Activated CD4-positive, alpha-beta T cell treated with anti-CD3 and anti-CD28 coated beads, Interleukin-2, amount 50 U/mL, for 24 hours (primary cell): ENCODE measurements around the gene ATP5F1E.
"Not testable (repeated sequence)": the region's sequence is repeated elsewhere in the genome, so short reads cannot be mapped to it uniquely, and the experiment has no call there.

Experiments
- DNase-seq, 2 donors: peaks; one replicate each; pipeline ENCODE4 v3.0.0-alpha.2; 2020; ENCODE audit warnings: low read depth in 1 of 2, low spot score in 1 of 2

The ATP5F1E gene

DNA sequence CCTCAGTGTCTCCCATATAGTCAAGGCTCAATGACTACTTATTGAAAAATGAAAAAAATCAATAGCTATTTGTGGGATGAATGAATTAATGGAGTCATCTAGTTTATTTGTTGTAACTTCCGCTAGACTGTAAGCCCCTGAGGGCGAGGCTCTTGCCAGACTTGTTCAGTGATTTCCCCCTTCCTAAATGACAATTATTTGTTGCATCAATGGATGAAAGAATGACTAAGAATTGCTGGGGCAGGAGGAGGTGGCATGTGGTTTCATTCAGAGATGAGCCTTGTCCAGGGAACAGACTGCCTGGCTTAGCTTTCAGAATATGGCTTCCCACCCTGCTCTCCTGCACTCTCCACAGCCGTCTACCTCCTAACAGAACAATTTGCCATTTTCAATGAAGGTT lies 11.6 kb upstream of the ATP5F1E start:
- no peak for DNase-seq

GRCh38 chr20:59042796-59043631 lies 10.9 kb upstream of the ATP5F1E start:
- DNase-seq = peak; percentile 89 to 90

DNA sequence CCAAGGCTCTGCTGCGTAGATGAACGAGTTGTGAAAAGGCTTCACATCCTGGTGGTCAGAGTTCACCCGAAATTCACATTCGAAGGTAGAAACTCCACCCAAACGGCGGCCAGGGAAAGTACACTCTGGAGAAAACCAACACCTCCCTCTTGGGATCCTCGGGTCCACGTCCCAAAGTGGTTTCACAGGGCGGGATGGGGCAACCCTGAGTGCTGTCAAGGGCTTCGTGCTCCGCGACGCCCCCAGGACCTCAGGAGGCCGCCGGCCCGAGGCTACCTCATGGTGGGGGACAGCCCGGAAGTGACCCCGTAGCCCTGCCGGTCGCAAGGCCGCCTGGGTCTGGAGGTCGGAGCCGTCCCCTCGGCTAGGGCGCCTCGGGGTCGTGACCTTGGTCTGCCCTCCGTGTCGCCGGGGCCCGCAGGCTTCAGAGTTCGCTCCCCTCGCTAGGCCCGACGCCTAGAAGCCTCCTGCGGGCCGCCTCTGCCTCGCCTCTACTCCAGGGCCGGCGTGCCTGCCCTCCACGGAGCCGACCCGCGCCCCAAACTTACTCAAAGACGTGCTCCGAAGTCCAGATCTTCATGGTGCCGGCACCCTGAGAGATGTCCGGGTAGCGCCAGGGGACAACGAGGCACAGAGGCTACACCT lies 10.1 kb upstream of the ATP5F1E start, which contains the start of gene PRELID3B:
PRELID3B (minus strand) TSS at position 636 of the 645 bp plus-strand sequence; CDS start at position 580, 56 bp downstream.
- DNase-seq = no peak

GRCh38 chr20:59041487-59041886 lies 9.4 kb upstream of the ATP5F1E start:
- DNase-seq = not testable (repeated sequence)

- DNase-seq = no peak
Measured at GRCh38 chr20:59040667-59041066, 8.5 kb upstream of the ATP5F1E start.

- no peak for DNase-seq
Measured at GRCh38 chr20:59039233-59039632, 7.1 kb upstream of the ATP5F1E start.

GRCh38 chr20:59037386-59037785 lies 5.3 kb upstream of the ATP5F1E start:
- DNase-seq = no peak

GRCh38 chr20:59035381-59035780 lies 3.2 kb upstream of the ATP5F1E start:
- no peak for DNase-seq

DNA sequence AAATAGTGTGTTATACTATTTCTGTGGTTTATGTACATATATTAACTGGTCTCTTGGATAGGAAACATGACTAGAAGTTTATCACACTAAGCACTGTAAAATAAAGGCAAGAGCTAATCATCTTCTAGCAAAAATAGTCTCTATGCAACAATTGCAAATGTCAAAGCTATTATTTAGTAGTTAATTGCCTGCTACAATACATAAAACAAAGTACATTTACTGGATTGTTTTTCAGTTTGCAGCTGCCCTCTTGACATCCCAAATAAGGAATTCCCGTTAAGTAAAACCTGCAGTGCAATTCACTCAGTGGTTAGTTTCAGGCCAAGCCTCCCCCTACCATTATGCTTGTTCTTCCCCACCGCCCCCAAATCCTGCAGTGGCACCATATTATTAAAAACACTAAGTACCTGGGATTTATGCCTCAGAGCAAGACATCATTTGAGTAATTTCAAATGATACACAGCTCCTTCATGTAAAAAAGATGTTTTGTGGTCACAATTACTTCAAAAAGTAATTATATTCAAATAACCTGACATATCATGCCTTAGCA lies 1.6 kb upstream of the ATP5F1E start:
- no peak for DNase-seq

DNA sequence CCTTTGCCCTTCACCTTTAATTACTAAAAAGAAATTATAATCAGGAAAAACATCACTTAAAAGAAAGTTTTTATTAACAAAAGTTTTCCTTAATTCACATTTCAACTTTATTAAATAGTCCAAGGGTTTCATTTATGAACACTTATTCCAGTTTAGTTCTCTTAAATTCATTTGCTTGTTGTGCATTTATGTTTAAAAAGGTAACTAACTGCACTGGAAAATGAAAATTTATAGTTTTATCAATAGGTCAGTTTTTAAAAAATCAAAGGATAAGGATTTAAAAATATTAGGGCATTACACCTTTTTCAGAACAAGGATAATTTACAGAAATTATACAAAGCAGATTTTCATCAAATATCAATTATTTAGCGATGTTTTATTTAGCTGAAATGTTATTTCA lies 958 bp upstream of the ATP5F1E start:
- DNase-seq = no peak

- DNase-seq = no peak
Measured at GRCh38 chr20:59032713-59033059, 551 bp upstream of the ATP5F1E start.

GRCh38 chr20:59031564-59032022 lies 542 bp downstream of the ATP5F1E start:
- DNase-seq = no peak

DNA sequence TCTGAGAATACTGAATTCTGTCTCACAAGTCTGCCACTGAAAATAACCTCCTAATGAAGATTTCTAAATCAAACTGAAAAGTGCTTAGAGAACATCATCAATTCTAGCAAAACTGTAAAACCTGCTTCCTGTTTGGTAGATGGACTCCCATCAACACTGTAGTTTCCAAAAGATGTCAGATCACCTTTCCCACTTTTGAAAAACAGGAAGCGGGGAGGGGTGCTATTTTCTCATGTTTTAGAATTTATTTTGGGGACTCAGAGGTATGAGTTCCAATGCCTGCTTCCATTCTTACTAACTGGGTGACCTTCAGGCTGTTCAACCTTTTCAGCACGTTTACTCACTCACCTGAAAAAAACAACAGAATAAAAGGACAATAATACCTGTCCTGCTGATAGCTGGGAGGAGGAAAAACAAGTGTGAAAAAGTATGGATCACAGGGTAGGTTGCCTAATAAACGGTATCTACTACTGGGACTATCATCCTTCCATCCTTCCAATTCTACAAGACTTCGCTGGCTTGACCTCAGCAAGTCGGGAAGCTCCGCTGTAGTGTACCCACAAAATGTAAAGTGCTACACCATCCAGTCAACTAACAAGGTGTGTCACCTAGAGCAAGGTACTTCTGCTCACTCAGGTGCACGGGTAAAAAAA lies 1.1 kb downstream of the ATP5F1E start:
- no peak for DNase-seq

DNA sequence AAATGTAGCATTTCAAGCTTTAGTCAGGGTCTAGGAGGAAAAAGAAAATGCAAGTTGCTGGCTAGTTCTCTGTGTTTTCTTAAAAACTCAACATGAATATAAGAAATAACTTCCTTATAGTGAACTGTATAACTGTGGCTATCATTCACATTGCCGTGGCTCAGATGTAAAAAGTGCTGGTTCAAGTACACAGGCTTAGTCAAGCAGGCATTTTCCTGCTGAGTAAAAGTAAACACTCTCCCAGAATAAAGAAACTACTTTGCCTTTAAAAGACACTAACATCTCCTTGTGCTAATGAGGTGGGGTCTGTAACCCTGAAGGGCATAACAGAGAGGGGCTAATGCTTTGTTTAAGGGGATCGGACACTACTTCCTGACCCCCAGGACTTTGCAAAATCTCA lies 3.3 kb downstream of the ATP5F1E start:
- DNase-seq = no peak

DNA sequence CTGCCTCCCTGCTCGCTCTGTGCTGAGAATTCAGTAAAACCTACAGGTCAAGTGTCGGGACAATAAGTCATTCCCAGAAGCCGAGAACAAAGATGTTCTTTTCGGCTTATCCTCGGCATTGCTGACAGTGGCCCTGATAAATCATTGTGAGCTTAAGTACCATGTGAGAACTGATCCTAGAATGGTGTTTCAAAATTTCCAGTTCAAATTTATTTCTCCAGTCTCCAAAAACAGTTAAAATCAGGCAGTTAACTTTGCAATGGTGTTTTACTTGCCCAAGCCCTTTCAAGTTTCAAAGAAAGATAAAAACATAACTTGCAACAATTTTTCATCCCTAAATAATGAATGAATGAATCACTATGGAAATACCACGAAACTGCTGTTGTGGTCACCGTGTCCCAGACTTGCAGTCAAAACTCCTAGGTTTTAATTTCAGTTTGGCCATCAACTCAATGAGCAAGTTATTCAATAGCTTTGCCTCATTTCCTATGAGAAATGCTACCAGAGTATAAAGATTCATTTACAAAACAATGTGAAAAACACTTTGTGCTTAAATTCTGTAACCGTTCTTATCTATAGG lies 4.3 kb downstream of the ATP5F1E start:
- no peak for DNase-seq

DNA sequence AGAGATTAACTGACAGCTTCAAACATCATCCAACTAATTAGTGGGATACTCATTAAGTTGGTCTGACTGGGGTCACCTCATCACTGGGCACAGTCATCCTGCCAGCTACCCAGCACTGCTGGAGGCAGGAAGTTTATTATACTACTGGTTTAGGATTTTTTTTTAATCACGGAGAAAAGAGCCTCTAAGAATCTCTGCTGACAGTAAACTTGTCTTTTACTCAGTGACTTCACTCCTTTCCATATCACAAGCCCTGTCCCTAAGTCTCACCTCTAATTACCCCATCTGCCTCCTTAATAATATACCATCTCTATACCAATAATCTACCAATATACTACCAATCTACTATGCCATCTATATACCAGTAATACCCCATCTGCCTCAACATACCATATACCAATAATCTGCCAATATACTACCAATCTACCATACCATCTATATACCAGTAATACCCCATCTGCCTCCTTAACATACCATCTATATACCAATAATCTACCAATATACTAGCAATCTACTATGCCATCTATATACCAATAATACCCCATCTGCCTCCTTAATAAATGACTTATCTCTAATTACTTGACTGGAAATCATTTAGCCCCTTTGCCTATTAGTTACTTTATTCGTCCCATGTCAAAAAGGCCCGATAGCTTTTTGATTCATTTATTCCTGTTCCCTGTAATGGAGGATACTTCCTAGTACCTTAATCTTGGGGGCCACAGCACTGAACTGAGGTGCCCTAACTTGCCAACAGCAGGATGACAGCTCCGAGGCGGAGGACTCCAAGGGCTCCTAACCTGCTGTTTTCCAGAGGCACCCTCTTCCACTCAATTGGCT lies 5.0 kb downstream of the ATP5F1E start:
- DNase-seq = no peak

GRCh38 chr20:59025511-59025910 lies 6.6 kb downstream of the ATP5F1E start:
- no peak for DNase-seq

- DNase-seq = no peak
Measured at GRCh38 chr20:59025086-59025485, 7.0 kb downstream of the ATP5F1E start.

GRCh38 chr20:59024111-59024530 lies 8.0 kb downstream of the ATP5F1E start:
- DNase-seq = no peak

DNA sequence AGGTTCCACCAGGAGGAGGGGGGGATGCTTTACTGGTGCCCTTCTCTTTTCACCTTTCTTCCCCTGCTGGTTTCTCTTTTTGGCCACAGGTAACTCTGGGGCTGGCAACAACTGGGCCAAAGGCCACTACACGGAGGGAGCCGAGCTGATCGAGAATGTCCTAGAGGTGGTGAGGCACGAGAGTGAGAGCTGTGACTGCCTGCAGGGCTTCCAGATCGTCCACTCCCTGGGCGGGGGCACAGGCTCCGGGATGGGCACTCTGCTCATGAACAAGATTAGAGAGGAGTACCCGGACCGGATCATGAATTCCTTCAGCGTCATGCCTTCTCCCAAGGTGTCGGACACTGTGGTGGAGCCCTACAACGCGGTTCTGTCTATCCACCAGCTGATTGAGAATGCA lies 8.5 kb downstream of the ATP5F1E start:
- DNase-seq = no peak
